WTC11 (cell line): ENCODE data around the gene SLIT3. TPM values are rescaled to one million over a fixed set of nuclear protein-coding genes. Genes with fewer than 3 reads are reported as not detected.

Experiments
- ATAC-seq: fragments of 200-7000 bp; cut with Tn5 transposase; 2 replicates; pipeline ENCODE4 v1.10.0; 2021; ENCODE audit warnings: mild to moderate bottlenecking, moderate library complexity
- CTCF ChIA-PET: fragments of 300-600 bp; sonication (Branson Sonifier 250); formaldehyde crosslinking; loops from one replicate; lab custom pipeline; 2021; ENCODE audit warnings: antibody characterized with exemption; lab: Charles Lee
- POLR2A ChIA-PET: fragments of 350-600 bp; sonication (Branson Sonifier 250); formaldehyde crosslinking; loops from one replicate; lab custom pipeline; 2021; ENCODE audit warnings: antibody characterized with exemption; lab: Charles Lee
- DNase-seq: peaks from one replicate; pipeline ENCODE4 v3.0.0; 2021; ENCODE audit warnings: low spot score
- H3K27ac Mint-ChIP-seq: 2 replicates; pipeline ENCODE4 v1.8.0; 2021; ENCODE audit warnings: mixed read lengths
- H3K27me3 Mint-ChIP-seq: 2 replicates; pipeline ENCODE4 v1.8.0; 2021; ENCODE audit warnings: low read depth, mild to moderate bottlenecking, moderate library complexity, mixed read lengths
- H3K36me3 Mint-ChIP-seq: 2 replicates; pipeline ENCODE4 v1.8.0; 2021; ENCODE audit warnings: mixed read lengths
- H3K4me1 Mint-ChIP-seq: 2 replicates; pipeline ENCODE4 v1.8.0; 2022; ENCODE audit warnings: mixed read lengths
- H3K4me3 Mint-ChIP-seq: 2 replicates; pipeline ENCODE4 v1.8.0; 2021; ENCODE audit warnings: mild to moderate bottlenecking, moderate library complexity, mixed read lengths
- H3K9me3 Mint-ChIP-seq: 2 replicates; pipeline ENCODE4 v1.8.0; 2021; ENCODE audit warnings: mixed read lengths
- AR ChIP-seq: fragments of 250-450 bp; sonication (Bioruptor Pico); IDR thresholded peaks from 2 replicates; pipeline ENCODE4 v1.9.0; 2021; ENCODE audit warnings: mild to moderate bottlenecking
- ARID4B ChIP-seq: sonication (generic); formaldehyde crosslinking; IDR thresholded peaks from 2 replicates; pipeline ENCODE4 v1.8.0; 2023; ENCODE audit warnings: missing genetic modification reagents, mild to moderate bottlenecking, borderline replicate concordance
- ERG ChIP-seq: fragments of 250-450 bp; sonication (Bioruptor Pico); IDR thresholded peaks from 2 replicates; pipeline ENCODE4 v1.8.0; 2021; ENCODE audit warnings: mild to moderate bottlenecking
- FOXJ3 ChIP-seq: sonication (generic); formaldehyde crosslinking; IDR thresholded peaks from 2 replicates; pipeline ENCODE4 v1.9.0; 2021; ENCODE audit warnings: missing genetic modification reagents, mild to moderate bottlenecking, borderline replicate concordance
- HMGXB4 ChIP-seq: sonication (generic); formaldehyde crosslinking; IDR thresholded peaks from 2 replicates; pipeline ENCODE4 v1.8.1; 2023; ENCODE audit warnings: mild to moderate bottlenecking, moderate library complexity, missing genetic modification reagents
- JUN ChIP-seq: sonication (generic); formaldehyde crosslinking; IDR thresholded peaks from 2 replicates; pipeline ENCODE4 v1.8.0; 2023; ENCODE audit warnings: mild to moderate bottlenecking, missing genetic modification reagents
- MAX ChIP-seq: sonication (generic); formaldehyde crosslinking; IDR thresholded peaks from 2 replicates; pipeline ENCODE4 v1.8.0; 2022; ENCODE audit warnings: mild to moderate bottlenecking, missing genetic modification reagents
- MXD4 ChIP-seq: fragments of 250-450 bp; sonication (Bioruptor Pico); IDR thresholded peaks from 2 replicates; pipeline ENCODE4 v1.8.0; 2021; ENCODE audit warnings: mild to moderate bottlenecking, moderate library complexity, borderline replicate concordance
- NR2C2 ChIP-seq: sonication (generic); formaldehyde crosslinking; IDR thresholded peaks from 2 replicates; pipeline ENCODE4 v1.8.0; 2022; ENCODE audit warnings: mild to moderate bottlenecking, missing genetic modification reagents
- PREB ChIP-seq: sonication (generic); formaldehyde crosslinking; IDR thresholded peaks from 2 replicates; pipeline ENCODE4 v1.8.1; 2022; ENCODE audit warnings: mild to moderate bottlenecking, missing genetic modification reagents, moderate library complexity, borderline replicate concordance
- TCF7 ChIP-seq: sonication (generic); formaldehyde crosslinking; IDR thresholded peaks from 2 replicates; pipeline ENCODE4 v1.8.0; 2022; ENCODE audit warnings: mild to moderate bottlenecking, low read depth, missing genetic modification reagents, moderate library complexity
- ZBTB43 ChIP-seq: sonication (generic); formaldehyde crosslinking; IDR thresholded peaks from 2 replicates; pipeline ENCODE4 v1.8.1; 2023; ENCODE audit warnings: mild to moderate bottlenecking, missing genetic modification reagents
- ZMAT4 ChIP-seq: fragments of 250-450 bp; sonication (Bioruptor Pico); IDR thresholded peaks from 2 replicates; pipeline ENCODE4 v1.9.0; 2021; ENCODE audit warnings: mild to moderate bottlenecking
- ZNF121 ChIP-seq: sonication (generic); formaldehyde crosslinking; IDR thresholded peaks from 2 replicates; pipeline ENCODE4 v1.8.0; 2023; ENCODE audit warnings: missing genetic modification reagents
- total RNA-seq: library from RNA; stranded (reverse); gene quantifications from 3 replicates; pipeline ENCODE4 v1.2.3, GENCODE V29; 2021

SLIT3 gene
- total RNA-seq, 1 experiment from 2014 or later, result 1.9 TPM

GRCh38 chr5:169009123-169009522 lies 291.8 kb downstream of the SLIT3 start:
- POLR2A ChIA-PET, result interaction anchor here (0.5 kb wide), 1 partner anchor 391 kb away, joined by 4 read pairs; no protein-coding TSS in a partner anchor
- H3K27me3 Mint-ChIP-seq, result no peaks in the 10 kb centered on the region
- H3K36me3 Mint-ChIP-seq, result no peaks in the 10 kb centered on the region
- no peak for DNase-seq
- no peak overlapping the region for H3K27ac Mint-ChIP-seq
- no peak for ATAC-seq
- no peak overlapping the region for H3K4me3 Mint-ChIP-seq
- CTCF ChIA-PET, result interaction anchor here (1.6 kb wide), 1 partner anchor 81 kb away, joined by 3 read pairs; no protein-coding TSS in a partner anchor
- no peaks in the 10 kb centered on the region for H3K9me3 Mint-ChIP-seq
- peaks cover 33% of the 10 kb centered on the region for H3K4me1 Mint-ChIP-seq
- TF ChIP-seq JUN, result no peak
- TF ChIP-seq MXD4 (CRISPR knock-in tag), result no peak
- no peak for TF ChIP-seq HMGXB4
- no peak for TF ChIP-seq ERG (CRISPR knock-in tag)
- no peak for TF ChIP-seq MAX (CRISPR knock-in tag)

GRCh38 chr5:169006842-169007790 lies 293.8 kb downstream of the SLIT3 start:
- no peaks in the 10 kb centered on the region for H3K36me3 Mint-ChIP-seq
- TF ChIP-seq FOXJ3 (CRISPR knock-in tag), result no peak
- no peak for TF ChIP-seq ARID4B (CRISPR knock-in tag)
- no peak for TF ChIP-seq NR2C2
- TF ChIP-seq AR, result no peak
- no peak for TF ChIP-seq ZNF121 (CRISPR knock-in tag)
- TF ChIP-seq ZMAT4, result no peak
- TF ChIP-seq PREB (CRISPR knock-in tag), result no peak
- TF ChIP-seq TCF7 (CRISPR knock-in tag), result no peak
- no peak for TF ChIP-seq ZBTB43 (CRISPR knock-in tag)
- H3K4me3 Mint-ChIP-seq, result no peak overlapping the region
- ChIA-PET POLR2A (no interaction called here), CTCF (no interaction called here)
- DNase-seq (no peak), ATAC-seq (no peak)
- H3K27me3 Mint-ChIP-seq, result peaks cover 3% of the 10 kb centered on the region; the same call in 1 of the 2 replicates
- H3K4me1 Mint-ChIP-seq, result peaks cover 34% of the 10 kb centered on the region
- no peak overlapping the region for H3K27ac Mint-ChIP-seq
- H3K9me3 Mint-ChIP-seq, result no peaks in the 10 kb centered on the region
